BE2C (cell line): ENCODE measurements around the gene TMEM200A.

Experiments
- DNase-seq: peaks from one replicate; pipeline ENCODE4 v3.0.0-alpha.2; 2020
- H3K27me3 ChIP-seq: fragments of 250-450 bp; sonication (Bioruptor Pico); 2 replicates; pipeline ENCODE4 v1.5.1; 2020; ENCODE audit warnings: mild to moderate bottlenecking
- H3K36me3 ChIP-seq: fragments of 250-450 bp; sonication (Bioruptor Pico); 2 replicates; pipeline ENCODE4 v1.5.1; 2020; ENCODE audit warnings: mild to moderate bottlenecking
- H3K4me1 ChIP-seq: fragments of 250-450 bp; sonication (Bioruptor Pico); 2 replicates; pipeline ENCODE4 v1.5.1; 2020
- H3K4me3 ChIP-seq: 2 replicates; pipeline ENCODE4 v1.5.1; 2011; ENCODE audit warnings: low read depth, low read length
- H3K9me3 ChIP-seq: fragments of 250-450 bp; sonication (Bioruptor Pico); 2 replicates; pipeline ENCODE4 v1.5.1; 2020
- CTCF ChIP-seq: IDR thresholded peaks from 2 replicates; pipeline ENCODE4 v1.5.1; 2012; ENCODE audit warnings: mild to moderate bottlenecking, low read depth, low read length

The TMEM200A gene

GRCh38 chr6:130373992-130374391 lies 8.2 kb downstream of the TMEM200A start:
- H3K9me3 ChIP-seq = no peaks in the 10 kb centered on the region
- no peaks in the 10 kb centered on the region for H3K27me3 ChIP-seq
- no peak overlapping the region for H3K4me3 ChIP-seq
- TF ChIP-seq CTCF = no peak
- no peak for DNase-seq
- H3K4me1 ChIP-seq = no peaks in the 10 kb centered on the region
- H3K36me3 ChIP-seq = no peaks in the 10 kb centered on the region

- no peak for DNase-seq
- Histone ChIP-seq H3K27me3 (no peaks in the 10 kb centered on the region), H3K4me1 (no peaks in the 10 kb centered on the region), H3K36me3 (no peaks in the 10 kb centered on the region), H3K9me3 (no peaks in the 10 kb centered on the region), H3K4me3 (no peak overlapping the region)
- TF ChIP-seq CTCF = no peak
These were observed 11.1 kb downstream of the TMEM200A start for GRCh38 chr6:130376936-130377335.

- H3K27me3 ChIP-seq = no peaks in the 10 kb centered on the region
- DNase-seq = no peak
- no peaks in the 10 kb centered on the region for H3K9me3 ChIP-seq
- H3K4me1 ChIP-seq = no peaks in the 10 kb centered on the region
- no peak for TF ChIP-seq CTCF
- no peaks in the 10 kb centered on the region for H3K36me3 ChIP-seq
- H3K4me3 ChIP-seq = no peak overlapping the region
These were observed 11.6 kb downstream of the TMEM200A start for GRCh38 chr6:130377371-130377770.

- Histone ChIP-seq H3K9me3 (no peaks in the 10 kb centered on the region), H3K4me1 (no peaks in the 10 kb centered on the region), H3K27me3 (no peaks in the 10 kb centered on the region), H3K36me3 (no peaks in the 10 kb centered on the region), H3K4me3 (no peak overlapping the region)
- TF ChIP-seq CTCF = no peak
- DNase-seq = no peak
These were observed 12.1 kb downstream of the TMEM200A start for GRCh38 chr6:130377915-130378314.

- Histone ChIP-seq H3K4me1 (no peaks in the 10 kb centered on the region), H3K36me3 (no peaks in the 10 kb centered on the region), H3K4me3 (no peak overlapping the region), H3K27me3 (no peaks in the 10 kb centered on the region), H3K9me3 (no peaks in the 10 kb centered on the region)
- TF ChIP-seq CTCF = no peak
- DNase-seq = no peak
These were observed 13.4 kb downstream of the TMEM200A start for GRCh38 chr6:130379223-130379622.

GRCh38 chr6:130381012-130381411 lies 15.2 kb downstream of the TMEM200A start:
- no peaks in the 10 kb centered on the region for H3K4me1 ChIP-seq
- no peak for TF ChIP-seq CTCF
- H3K4me3 ChIP-seq = no peak overlapping the region
- no peaks in the 10 kb centered on the region for H3K36me3 ChIP-seq
- DNase-seq = no peak
- H3K27me3 ChIP-seq = no peaks in the 10 kb centered on the region
- H3K9me3 ChIP-seq = no peaks in the 10 kb centered on the region
